Cardiac muscle cell (in vitro differentiated cells and primary cell): ENCODE data around the gene MYOG. TPM values are rescaled to one million over a fixed set of nuclear protein-coding genes. Genes with fewer than 3 reads are reported as not detected.
A peak's percentile ranks its signal among the peaks of the same experiment; 100 is the strongest.

Experiments
- DNase-seq, 2 donors: peaks; one replicate each; pipeline versions ENCODE4 v3.0.0 to v3.0.0-alpha.2; 2010 to 2017; ENCODE audit warnings: low read depth in 1 of 2, low spot score in 1 of 2
- H3K27ac ChIP-seq: fragments of 200-600 bp; sonication (generic); 2 replicates; pipeline ENCODE4 v1.5.1; 2016
- H3K27me3 ChIP-seq: fragments of 200-600 bp; sonication (generic); 2 replicates; pipeline ENCODE4 v1.6.0; 2016; ENCODE audit warnings: control low read depth
- H3K36me3 ChIP-seq: fragments of 200-600 bp; sonication (generic); 2 replicates; pipeline ENCODE4 v1.5.1; 2016; ENCODE audit warnings: control low read depth
- H3K4me1 ChIP-seq: fragments of 200-600 bp; sonication (generic); 2 replicates; pipeline ENCODE4 v1.8.1; 2017; ENCODE audit warnings: low read depth, mild to moderate bottlenecking, mixed run types
- H3K4me3 ChIP-seq: fragments of 200-600 bp; sonication (generic); 2 replicates; pipeline ENCODE4 v1.5.1; 2016; ENCODE audit warnings: mild to moderate bottlenecking
- H3K9me3 ChIP-seq: fragments of 200-600 bp; sonication (generic); 2 replicates; pipeline ENCODE4 v1.5.1; 2017; ENCODE audit warnings: low read depth, mild to moderate bottlenecking, control low read depth
- CTCF ChIP-seq: IDR thresholded peaks from 2 replicates; pipeline ENCODE4 v1.5.1; 2012; ENCODE audit warnings: low read depth, mild to moderate bottlenecking, low read length
- polyA plus RNA-seq: library from polyadenylated mRNA; unstranded; fragments of >200 nt; fragmentation: Nextera tagmentation; extraction: Ambion mirVana; gene quantifications from 2 replicates; pipeline ENCODE4 v1.2.1, GENCODE V29; 2016
- total RNA-seq: library from RNA; depleted of rRNA; stranded (reverse); fragments of >200 nt; gene quantifications from 2 replicates; pipeline ENCODE4 v1.2.3, GENCODE V29; 2016

MYOG gene
- total and polyA plus RNA-seq, 2 experiments from 2014 or later, result 0.18 TPM; not detected in 1

GRCh38 chr1:203084588-203085527 lies 954 bp downstream of the MYOG start:
- peak; percentile 53 for TF ChIP-seq CTCF
- Histone ChIP-seq H3K4me3 (no peak overlapping the region), H3K36me3 (no peaks in the 10 kb centered on the region), H3K27ac (peak overlapping the region; percentile 37), H3K9me3 (no peaks in the 10 kb centered on the region), H3K4me1 (peaks cover 24% of the 10 kb centered on the region), H3K27me3 (no peaks in the 10 kb centered on the region)
- DNase-seq, result no peak

GRCh38 chr1:203083463-203083921 lies 2.3 kb downstream of the MYOG start:
- no peak for TF ChIP-seq CTCF
- no peak overlapping the region for H3K4me3 ChIP-seq
- no peaks in the 10 kb centered on the region for H3K36me3 ChIP-seq
- no peaks in the 10 kb centered on the region for H3K27me3 ChIP-seq
- H3K4me1 ChIP-seq, result peaks cover 24% of the 10 kb centered on the region
- H3K9me3 ChIP-seq, result no peaks in the 10 kb centered on the region
- no peak overlapping the region for H3K27ac ChIP-seq
- no peak for DNase-seq

DNA sequence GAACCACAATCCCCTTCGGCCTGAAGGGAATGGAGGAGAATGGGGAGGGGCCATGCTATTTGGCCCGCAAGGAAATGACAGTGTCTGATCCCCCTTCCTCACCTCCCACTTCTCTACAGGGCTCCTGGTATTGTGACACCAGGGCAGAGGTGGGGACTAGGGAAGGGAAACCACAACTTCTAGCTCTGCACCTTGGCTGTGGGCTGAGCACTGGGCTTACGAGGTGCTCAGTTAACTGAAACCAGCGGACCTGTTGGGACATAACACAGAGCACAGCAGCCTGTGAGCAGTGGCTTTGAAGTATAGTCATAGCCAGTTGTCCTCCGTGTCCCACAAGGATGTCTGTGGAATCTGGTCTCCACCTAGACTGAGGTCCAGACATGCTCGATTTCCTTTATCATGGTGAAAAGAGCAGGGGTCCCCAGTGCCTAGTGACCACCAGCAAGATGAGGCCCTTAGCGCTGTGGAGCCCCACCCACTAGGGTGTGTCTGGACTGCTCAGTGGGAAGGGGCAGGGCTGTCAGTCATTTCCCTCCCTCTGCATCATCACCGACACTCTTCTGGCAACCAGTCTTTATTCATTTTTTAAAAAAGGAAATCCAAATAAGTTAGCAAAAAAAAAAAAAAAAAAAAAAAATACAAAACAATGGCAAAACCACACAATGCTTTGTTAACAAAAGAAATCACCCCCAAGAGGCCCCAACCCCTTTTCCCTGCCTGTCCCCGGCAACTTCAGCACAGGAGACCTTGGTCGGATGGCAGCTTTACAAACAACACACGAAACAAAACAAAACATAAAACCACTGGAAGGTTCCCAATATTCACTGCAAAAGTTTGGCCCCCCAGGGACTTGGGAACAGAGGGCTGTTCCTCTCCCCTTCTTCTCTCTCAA lies 3.0 kb downstream of the MYOG start:
- Histone ChIP-seq H3K36me3 (no peaks in the 10 kb centered on the region), H3K27ac (no peak overlapping the region), H3K4me3 (no peak overlapping the region), H3K4me1 (peaks cover 24% of the 10 kb centered on the region), H3K27me3 (no peaks in the 10 kb centered on the region), H3K9me3 (no peaks in the 10 kb centered on the region)
- no peak for TF ChIP-seq CTCF
- no peak for DNase-seq

DNA sequence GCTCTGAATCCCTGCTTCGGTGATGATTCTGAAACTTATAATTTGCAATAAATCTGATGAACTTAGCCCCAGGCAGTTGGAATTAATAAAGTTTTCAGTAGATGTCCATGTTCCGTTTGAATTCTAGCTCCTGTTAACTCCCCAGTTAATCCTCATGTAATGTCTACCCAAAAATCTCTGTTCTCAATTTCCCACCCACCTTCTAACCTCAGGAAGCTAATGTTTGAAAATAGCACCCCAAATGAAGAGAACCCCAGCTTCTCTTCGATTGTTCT lies 3.6 kb downstream of the MYOG start:
- no peak for DNase-seq
- no peaks in the 10 kb centered on the region for H3K27me3 ChIP-seq
- TF ChIP-seq CTCF, result no peak
- H3K4me1 ChIP-seq, result peaks cover 21% of the 10 kb centered on the region
- H3K9me3 ChIP-seq, result no peaks in the 10 kb centered on the region
- no peaks in the 10 kb centered on the region for H3K36me3 ChIP-seq
- no peak overlapping the region for H3K4me3 ChIP-seq
- H3K27ac ChIP-seq, result no peak overlapping the region

- DNase-seq, result no peak
- no peak for TF ChIP-seq CTCF
Observed at GRCh38 chr1:203081465-203082230, 4.2 kb downstream of the MYOG start.

More at GRCh38 chr1:203081465-203082230, 4.2 kb downstream of the MYOG start:
- H3K4me3 ChIP-seq, result no peak overlapping the region
- no peaks in the 10 kb centered on the region for H3K9me3 ChIP-seq
- H3K27me3 ChIP-seq, result no peaks in the 10 kb centered on the region
- peaks cover 15% of the 10 kb centered on the region for H3K4me1 ChIP-seq
- peaks cover 4% of the 10 kb centered on the region for H3K36me3 ChIP-seq
- no peak overlapping the region for H3K27ac ChIP-seq
